ENCODE results near the gene KAT6B. TPM values are rescaled to one million over a fixed set of nuclear protein-coding genes. Genes with fewer than 3 reads are reported as not detected.

The KAT6B gene
- total RNA-seq, 1 donor from 2014 or later, result 48.3 TPM

GRCh38 chr10:74887614-74888284 is 61.3 kb downstream of the KAT6B start:
- no peak overlapping the region for H3K27ac Mint-ChIP-seq
- H3K4me1 Mint-ChIP-seq (ENCODE audit: unreplicated experiment), result peaks cover 12% of the 10 kb centered on the region
- H3K36me3 Mint-ChIP-seq, result peaks cover 6% of the 10 kb centered on the region
- no peaks in the 10 kb centered on the region for H3K9me3 Mint-ChIP-seq
- no peak for TF ChIP-seq CTCF (conservative IDR thresholded peaks at IDR 0.05)
- DNase-seq (ENCODE audit: extremely low spot score, unreplicated experiment), result no peak
- no peaks in the 10 kb centered on the region for H3K27me3 Mint-ChIP-seq
- no peak overlapping the region for H3K4me3 Mint-ChIP-seq

GRCh38 chr10:74888962-74889661 is 62.7 kb downstream of the KAT6B start:
- Mint-ChIP-seq H3K4me1 (ENCODE audit: unreplicated experiment) (peaks cover 9% of the 10 kb centered on the region), H3K27ac (no peak overlapping the region), H3K27me3 (no peaks in the 10 kb centered on the region), H3K36me3 (peaks cover 6% of the 10 kb centered on the region), H3K9me3 (no peaks in the 10 kb centered on the region), H3K4me3 (no peak overlapping the region)
- TF ChIP-seq CTCF (conservative IDR thresholded peaks at IDR 0.05), result no peak
- no peak for DNase-seq (ENCODE audit: extremely low spot score, unreplicated experiment)

GRCh38 chr10:74889662-74889998 is 63.2 kb downstream of the KAT6B start:
- Mint-ChIP-seq H3K36me3 (peaks cover 6% of the 10 kb centered on the region), H3K27ac (no peak overlapping the region), H3K27me3 (no peaks in the 10 kb centered on the region), H3K9me3 (no peaks in the 10 kb centered on the region), H3K4me1 (ENCODE audit: unreplicated experiment) (peaks cover 7% of the 10 kb centered on the region), H3K4me3 (no peak overlapping the region)
- no peak for TF ChIP-seq CTCF (conservative IDR thresholded peaks at IDR 0.05)
- DNase-seq (ENCODE audit: extremely low spot score, unreplicated experiment), result no peak

GRCh38 chr10:74890460-74890859 is 64.1 kb downstream of the KAT6B start:
- peaks cover 7% of the 10 kb centered on the region for H3K4me1 Mint-ChIP-seq (ENCODE audit: unreplicated experiment)
- H3K9me3 Mint-ChIP-seq, result no peaks in the 10 kb centered on the region
- H3K36me3 Mint-ChIP-seq, result peaks cover 6% of the 10 kb centered on the region
- H3K4me3 Mint-ChIP-seq, result no peak overlapping the region
- DNase-seq (ENCODE audit: extremely low spot score, unreplicated experiment), result no peak
- TF ChIP-seq CTCF (conservative IDR thresholded peaks at IDR 0.05), result no peak
- no peaks in the 10 kb centered on the region for H3K27me3 Mint-ChIP-seq
- H3K27ac Mint-ChIP-seq, result no peak overlapping the region

GRCh38 chr10:74891053-74891452 is 64.7 kb downstream of the KAT6B start:
- no peak for DNase-seq (ENCODE audit: extremely low spot score, unreplicated experiment)
- no peaks in the 10 kb centered on the region for H3K27me3 Mint-ChIP-seq
- TF ChIP-seq CTCF (conservative IDR thresholded peaks at IDR 0.05), result no peak
- H3K27ac Mint-ChIP-seq, result no peak overlapping the region
- peaks cover 6% of the 10 kb centered on the region for H3K36me3 Mint-ChIP-seq
- H3K4me1 Mint-ChIP-seq (ENCODE audit: unreplicated experiment), result peaks cover 12% of the 10 kb centered on the region
- H3K4me3 Mint-ChIP-seq, result no peak overlapping the region
- no peaks in the 10 kb centered on the region for H3K9me3 Mint-ChIP-seq
